GM23248 (cell line): ENCODE measurements around the gene LIN28B.

Source experiments
- EZH2 ChIP-seq: fragments of 200-600 bp; sonication (generic); IDR thresholded peaks from 2 replicates; pipeline ENCODE4 v1.6.1; 2018; ENCODE audit warnings: antibody characterized with exemption, mild to moderate bottlenecking; ENCODE audit not compliant: insufficient read depth, poor library complexity, severe bottlenecking
- EZH2phosphoT487 ChIP-seq: fragments of 200-600 bp; sonication (generic); IDR thresholded peaks from 2 replicates; pipeline ENCODE4 v1.6.1; 2018; ENCODE audit warnings: antibody characterized with exemption, moderate library complexity, mild to moderate bottlenecking, low read depth; ENCODE audit not compliant: insufficient read depth

DNA sequence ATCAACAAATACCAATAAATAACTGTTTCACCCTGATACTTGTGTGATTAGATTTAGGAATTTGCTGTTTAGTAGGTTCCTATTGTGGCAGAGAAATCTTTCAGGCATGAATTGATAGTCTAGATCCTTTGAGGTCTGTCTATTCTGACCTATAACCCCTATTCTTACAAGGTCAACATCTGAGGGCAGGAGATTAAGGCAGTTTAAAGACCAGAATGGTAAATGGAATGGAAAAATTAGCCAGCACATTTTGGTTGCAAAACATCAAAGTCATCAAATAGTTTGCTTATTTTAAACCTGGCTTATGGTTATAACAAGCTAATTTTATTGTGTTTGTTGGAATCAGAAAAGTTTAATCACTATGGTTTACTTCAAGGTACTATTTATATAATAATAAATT, 78.4 kb downstream of the LIN28B start:
- no peak for TF ChIP-seq EZH2
- TF ChIP-seq EZH2phosphoT487: no peak
